H9 (cell line): ENCODE data around the gene WDR53. TPM values are rescaled to one million over a fixed set of nuclear protein-coding genes. Genes with fewer than 3 reads are reported as not detected.

Source experiments
- DNase-seq: peaks from one replicate; pipeline ENCODE4 v3.0.0-alpha.2; 2017
- H2AFZ ChIP-seq: one replicate; pipeline ENCODE4 v1.6.1; 2013; ENCODE audit warnings: mild to moderate bottlenecking, low read length, control low read depth, moderate library complexity
- H2AK5ac ChIP-seq: 2 replicates; pipeline ENCODE4 v1.6.1; 2013; ENCODE audit warnings: low read length, control low read depth, mixed read lengths; ENCODE audit not compliant: insufficient read length
- H2BK120ac ChIP-seq: one replicate; pipeline ENCODE4 v1.6.1; 2013; ENCODE audit warnings: low read depth, mild to moderate bottlenecking, low read length, control low read depth, inconsistent platforms; ENCODE audit not compliant: poor library complexity, severe bottlenecking
- H2BK12ac ChIP-seq: 2 replicates; pipeline ENCODE4 v1.6.1; 2013; ENCODE audit warnings: low read length, control low read depth, mixed read lengths, low read depth; ENCODE audit not compliant: insufficient read length
- H2BK15ac ChIP-seq: 2 replicates; pipeline ENCODE4 v1.6.1; 2013; ENCODE audit warnings: low read depth, low read length, control low read depth
- H2BK20ac ChIP-seq: one replicate; pipeline ENCODE4 v1.6.1; 2013; ENCODE audit warnings: low read depth, mild to moderate bottlenecking, low read length, control low read depth, inconsistent platforms; ENCODE audit not compliant: poor library complexity, severe bottlenecking
- H2BK5ac ChIP-seq: 2 replicates; pipeline ENCODE4 v1.6.1; 2013; ENCODE audit warnings: low read length, control low read depth, mixed read lengths; ENCODE audit not compliant: insufficient read length
- H3K14ac ChIP-seq: 2 replicates; pipeline ENCODE4 v1.6.1; 2013; ENCODE audit warnings: low read length, control low read depth; ENCODE audit not compliant: insufficient read depth
- H3K18ac ChIP-seq: 2 replicates; pipeline ENCODE4 v1.6.1; 2013; ENCODE audit warnings: low read depth, mild to moderate bottlenecking, mixed read lengths, low read length, control low read depth; ENCODE audit not compliant: insufficient read length
- H3K23ac ChIP-seq: 2 replicates; pipeline ENCODE4 v1.6.1; 2013; ENCODE audit warnings: low read length, control low read depth, mixed read lengths, low read depth; ENCODE audit not compliant: insufficient read length
- H3K23me2 ChIP-seq: 2 replicates; pipeline ENCODE4 v1.6.1; 2013; ENCODE audit warnings: low read depth, mild to moderate bottlenecking, mixed read lengths, low read length, control low read depth; ENCODE audit not compliant: insufficient read length, poor library complexity, severe bottlenecking
- H3K27ac ChIP-seq: 2 replicates; pipeline ENCODE4 v1.5.1; 2013; ENCODE audit warnings: low read length, control low read depth, mixed read lengths, low read depth; ENCODE audit not compliant: insufficient read length
- H3K27me3 ChIP-seq: 2 replicates; pipeline ENCODE4 v1.6.1; 2013; ENCODE audit warnings: low read length, control low read depth, inconsistent platforms; ENCODE audit not compliant: insufficient read depth
- H3K4ac ChIP-seq: 2 replicates; pipeline ENCODE4 v1.6.1; 2013; ENCODE audit warnings: low read depth, mild to moderate bottlenecking, control low read depth, inconsistent platforms, low read length, moderate library complexity
- H3K4me1 ChIP-seq: 2 replicates; pipeline ENCODE4 v1.6.1; 2013; ENCODE audit warnings: low read length, control low read depth, inconsistent platforms; ENCODE audit not compliant: insufficient read depth
- H3K4me2 ChIP-seq: 2 replicates; pipeline ENCODE4 v1.6.1; 2013; ENCODE audit warnings: low read length, control low read depth, mixed read lengths; ENCODE audit not compliant: insufficient read length, insufficient read depth
- H3K56ac ChIP-seq: 2 replicates; pipeline ENCODE4 v1.6.1; 2013; ENCODE audit warnings: low read depth, mild to moderate bottlenecking, mixed read lengths, low read length, control low read depth; ENCODE audit not compliant: insufficient read length
- H3K79me1 ChIP-seq: 2 replicates; pipeline ENCODE4 v1.6.1; 2013; ENCODE audit warnings: low read depth, mild to moderate bottlenecking, moderate library complexity, low read length, control low read depth, inconsistent platforms; ENCODE audit not compliant: insufficient read depth, poor library complexity, severe bottlenecking
- H3K79me2 ChIP-seq: 2 replicates; pipeline ENCODE4 v1.6.1; 2013; ENCODE audit warnings: low read length, control low read depth, inconsistent platforms; ENCODE audit not compliant: insufficient read depth
- H3K9ac ChIP-seq: 2 replicates; pipeline ENCODE4 v1.6.1; 2013; ENCODE audit warnings: low read length, control low read depth, mixed read lengths; ENCODE audit not compliant: insufficient read length; ENCODE audit errors: extremely low read depth
- H3K9me3 ChIP-seq: one replicate; pipeline ENCODE4 v1.6.1; 2013; ENCODE audit warnings: low read depth, low read length, inconsistent platforms; ENCODE audit not compliant: control insufficient read depth
- H3T11ph ChIP-seq: one replicate; pipeline ENCODE4 v1.6.1; 2013; ENCODE audit warnings: mild to moderate bottlenecking, low read length, control low read depth, inconsistent platforms
- H4K20me1 ChIP-seq: one replicate; pipeline ENCODE4 v1.6.1; 2013; ENCODE audit not compliant: control insufficient read depth, insufficient read length, insufficient read depth
- H4K5ac ChIP-seq: 2 replicates; pipeline ENCODE4 v1.6.1; 2013; ENCODE audit warnings: low read depth, mild to moderate bottlenecking, mixed read lengths, low read length, control low read depth; ENCODE audit not compliant: insufficient read length
- H4K8ac ChIP-seq: replicated peaks from 2 replicates; pipeline ENCODE4 v1.6.1; 2013; ENCODE audit warnings: low read length, control low read depth, mixed read lengths, low read depth; ENCODE audit not compliant: insufficient read length
- H4K91ac ChIP-seq: 2 replicates; pipeline ENCODE4 v1.6.1; 2013; ENCODE audit warnings: low read depth, mild to moderate bottlenecking, moderate library complexity, mixed read lengths, low read length, control low read depth; ENCODE audit not compliant: insufficient read length
- H3K27ac Mint-ChIP-seq, 3 experiments: 2 replicates in 2 of 3; 3 replicates in 1 of 3; pipeline ENCODE4 v1.8.0; 2020 to 2021; ENCODE audit warnings: mixed read lengths in 3 of 3, mild to moderate bottlenecking in 1 of 3, moderate library complexity in 1 of 3
- H3K27me3 Mint-ChIP-seq: 2 replicates; pipeline ENCODE4 v1.8.0; 2021; ENCODE audit warnings: low read depth, mild to moderate bottlenecking, moderate library complexity, mixed read lengths
- H3K36me3 Mint-ChIP-seq, 3 experiments: 2 replicates in 2 of 3; 3 replicates in 1 of 3; pipeline ENCODE4 v1.8.0; 2020 to 2021; ENCODE audit warnings: low read depth in 3 of 3, mixed read lengths in 3 of 3; ENCODE audit not compliant: insufficient read depth in 1 of 3
- H3K4me1 Mint-ChIP-seq, 2 experiments: 2 replicates each; pipeline ENCODE4 v1.8.0; 2020; ENCODE audit warnings: mixed read lengths in 2 of 2
- H3K4me3 Mint-ChIP-seq, 2 experiments: 2 replicates in 1 of 2; 3 replicates in 1 of 2; pipeline ENCODE4 v1.8.0; 2020 to 2021; ENCODE audit warnings: mild to moderate bottlenecking in 2 of 2, mixed read lengths in 2 of 2, moderate library complexity in 1 of 2
- H3K9me3 Mint-ChIP-seq, 2 experiments: 2 replicates in 1 of 2; 3 replicates in 1 of 2; pipeline ENCODE4 v1.8.0; 2020; ENCODE audit warnings: mild to moderate bottlenecking in 2 of 2, mixed read lengths in 2 of 2, moderate library complexity in 1 of 2
- WGBS: extraction: QIAGEN DNeasy Blood & Tissue Kit; methylation state at CpG from one replicate; pipeline ENCODE4 v1.1.7; 2013; ENCODE audit warnings: missing lambda C conversion rate, low lambda C conversion rate, mixed read lengths; ENCODE audit not compliant: insufficient read length; ENCODE audit errors: extremely low coverage; 5-methylcytosine and 5-hydroxymethylcytosine counted together
- total RNA-seq: library from RNA; stranded (reverse); gene quantifications from 2 replicates; pipeline ENCODE4 v1.2.1, GENCODE V29; 2021
- TF ChIP-seq, protein P1 (sequence below): fragments of 200-600 bp; sonication (generic); conservative IDR thresholded peaks from 3 replicates; pipeline ENCODE4 v1.8.0; 2021; ENCODE audit warnings: antibody characterized with exemption, mild to moderate bottlenecking

Gene WDR53
- total RNA-seq, 1 experiment from 2014 or later: 21.2 TPM

DNA sequence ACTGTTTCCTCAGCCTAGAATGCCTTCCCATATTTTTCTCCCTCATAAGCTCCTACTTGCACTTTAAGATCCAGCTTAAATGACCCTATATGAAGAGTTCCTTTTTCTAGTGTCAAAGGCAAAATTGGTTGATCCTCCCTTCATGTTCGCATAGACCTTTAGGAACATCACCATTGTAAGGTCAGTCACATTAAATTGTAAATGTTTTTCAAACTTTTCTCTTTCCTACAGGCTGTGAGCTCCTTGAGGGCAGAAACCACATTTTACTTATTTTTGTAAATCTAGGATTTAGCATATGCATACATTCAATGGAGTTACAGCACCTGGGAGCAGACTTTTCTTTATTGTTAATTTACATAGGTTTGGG lies 54.0 kb downstream of the WDR53 start:
- Mint-ChIP-seq H3K9me3 (peaks cover 23 to 25% of the 10 kb centered on the region in 2 experiments), H3K36me3 (peaks cover 5 to 16% (median 10%) of the 10 kb centered on the region in 3 experiments; a peak in 6 of 7 replicates), H3K4me1 (peaks cover 11 to 23% of the 10 kb centered on the region in 2 experiments), H3K27ac (no peak overlapping the region), H3K27me3 (peaks cover 2% of the 10 kb centered on the region; the same call in 1 of the 2 replicates), H3K4me3 (no peak overlapping the region)
- Histone ChIP-seq H3K27me3 (no peaks in the 10 kb centered on the region), H2AK5ac (no peak overlapping the region), H3K79me2 (no peaks in the 10 kb centered on the region), H3K9me3 (peaks cover 10% of the 10 kb centered on the region), H3K23ac (no peak overlapping the region), H2BK120ac (no peak overlapping the region), H3K27ac (no peak overlapping the region), H4K91ac (no peak overlapping the region), H2BK12ac (no peak overlapping the region), H3K4ac (no peak overlapping the region), H3K4me2 (no peak overlapping the region), H2BK15ac (no peak overlapping the region), H2BK20ac (no peak overlapping the region), H3K14ac (no peak overlapping the region), H3K9ac (no peak overlapping the region), H2AFZ (no peak overlapping the region), H3K56ac (no peak overlapping the region), H2BK5ac (no peak overlapping the region), H4K8ac (no peak overlapping the region), H3K4me1 (no peaks in the 10 kb centered on the region), H4K5ac (no peak overlapping the region), H3T11ph (no peak overlapping the region), H4K20me1 (no peaks in the 10 kb centered on the region), H3K23me2 (no peaks in the 10 kb centered on the region), H3K79me1 (no peaks in the 10 kb centered on the region), H3K18ac (no peak overlapping the region)
- TF ChIP-seq, protein P1, sequence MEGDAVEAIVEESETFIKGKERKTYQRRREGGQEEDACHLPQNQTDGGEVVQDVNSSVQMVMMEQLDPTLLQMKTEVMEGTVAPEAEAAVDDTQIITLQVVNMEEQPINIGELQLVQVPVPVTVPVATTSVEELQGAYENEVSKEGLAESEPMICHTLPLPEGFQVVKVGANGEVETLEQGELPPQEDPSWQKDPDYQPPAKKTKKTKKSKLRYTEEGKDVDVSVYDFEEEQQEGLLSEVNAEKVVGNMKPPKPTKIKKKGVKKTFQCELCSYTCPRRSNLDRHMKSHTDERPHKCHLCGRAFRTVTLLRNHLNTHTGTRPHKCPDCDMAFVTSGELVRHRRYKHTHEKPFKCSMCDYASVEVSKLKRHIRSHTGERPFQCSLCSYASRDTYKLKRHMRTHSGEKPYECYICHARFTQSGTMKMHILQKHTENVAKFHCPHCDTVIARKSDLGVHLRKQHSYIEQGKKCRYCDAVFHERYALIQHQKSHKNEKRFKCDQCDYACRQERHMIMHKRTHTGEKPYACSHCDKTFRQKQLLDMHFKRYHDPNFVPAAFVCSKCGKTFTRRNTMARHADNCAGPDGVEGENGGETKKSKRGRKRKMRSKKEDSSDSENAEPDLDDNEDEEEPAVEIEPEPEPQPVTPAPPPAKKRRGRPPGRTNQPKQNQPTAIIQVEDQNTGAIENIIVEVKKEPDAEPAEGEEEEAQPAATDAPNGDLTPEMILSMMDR: no peak
- no CpG with 5 or more reads among the region's 1 CpG for WGBS
- DNase-seq: no peak
